GM21526 (cell line): Measurements from ENCODE around the gene WDFY4.

Experiments
- ATAC-seq: cut with Tn5 transposase; IDR thresholded peaks from one replicate; pipeline ENCODE4 v1.9.1; 2021; ENCODE audit warnings: moderate library complexity; ENCODE audit not compliant: unreplicated experiment, low FRiP score

Gene WDFY4

GRCh38 chr10:48805848-48806247, 121.2 kb downstream of the WDFY4 start:
- no peak for ATAC-seq

GRCh38 chr10:48806342-48806741, 121.7 kb downstream of the WDFY4 start:
- ATAC-seq = no peak

GRCh38 chr10:48807791-48808470, 123.3 kb downstream of the WDFY4 start:
- ATAC-seq = no peak

- no peak for ATAC-seq
These were observed 124.6 kb downstream of the WDFY4 start for GRCh38 chr10:48809261-48809660.

- no peak for ATAC-seq
These were observed 126.8 kb downstream of the WDFY4 start for GRCh38 chr10:48811461-48811860.

- no peak for ATAC-seq
These were observed 127.2 kb downstream of the WDFY4 start for GRCh38 chr10:48811917-48812316.

GRCh38 chr10:48813291-48813690, 128.6 kb downstream of the WDFY4 start:
- ATAC-seq = no peak

- ATAC-seq = no peak
These were observed 129.2 kb downstream of the WDFY4 start for GRCh38 chr10:48813825-48814224.

- no peak for ATAC-seq
These were observed 130.3 kb downstream of the WDFY4 start for GRCh38 chr10:48814933-48815332.

- ATAC-seq = no peak
These were observed 132.5 kb downstream of the WDFY4 start for GRCh38 chr10:48817141-48817540.

- no peak for ATAC-seq
These were observed 133.4 kb downstream of the WDFY4 start for GRCh38 chr10:48818081-48818480.

- no peak for ATAC-seq
These were observed 134.3 kb downstream of the WDFY4 start for GRCh38 chr10:48818861-48819520.

GRCh38 chr10:48819783-48820182, 135.1 kb downstream of the WDFY4 start:
- no peak for ATAC-seq

GRCh38 chr10:48820231-48820630, 135.6 kb downstream of the WDFY4 start:
- ATAC-seq = no peak

- ATAC-seq = no peak
These were observed 136.0 kb downstream of the WDFY4 start for GRCh38 chr10:48820699-48821098.

GRCh38 chr10:48821111-48821510, 136.4 kb downstream of the WDFY4 start:
- no peak for ATAC-seq

GRCh38 chr10:48821692-48822091, 137.0 kb downstream of the WDFY4 start:
- ATAC-seq = no peak

- ATAC-seq = no peak
These were observed 149.0 kb downstream of the WDFY4 start for GRCh38 chr10:48833674-48834073.

- no peak for ATAC-seq
These were observed 149.7 kb downstream of the WDFY4 start for GRCh38 chr10:48834189-48834965.

GRCh38 chr10:48835781-48836180, 151.1 kb downstream of the WDFY4 start:
- ATAC-seq = no peak

- no peak for ATAC-seq
These were observed 151.9 kb downstream of the WDFY4 start for GRCh38 chr10:48836605-48837004.

GRCh38 chr10:48838834-48839233, 154.2 kb downstream of the WDFY4 start:
- no peak for ATAC-seq
